RWPE2 (cell line): ENCODE measurements around the gene PPP2R3C.

Source experiments
- ATAC-seq: fragments of 200-7000 bp; cut with Tn5 transposase; 3 replicates; pipeline ENCODE4 v1.9.1; 2021; ENCODE audit warnings: low read depth
- DNase-seq: peaks from one replicate; pipeline ENCODE4 v3.0.0-alpha.2; 2020; ENCODE audit warnings: low spot score
- H3K27ac ChIP-seq: fragments of 450-650 bp; 2 replicates; pipeline ENCODE4 v1.5.1; 2017; ENCODE audit warnings: mild to moderate bottlenecking; ENCODE audit not compliant: poor library complexity, severe bottlenecking
- H3K27me3 ChIP-seq: fragments of 250-450 bp; sonication (Bioruptor Pico); 2 replicates; pipeline ENCODE4 v1.5.1; 2021; ENCODE audit warnings: mild to moderate bottlenecking, moderate library complexity; ENCODE audit not compliant: insufficient read depth, poor library complexity, severe bottlenecking
- H3K36me3 ChIP-seq: fragments of 250-450 bp; sonication (Bioruptor Pico); 2 replicates; pipeline ENCODE4 v1.5.1; 2020; ENCODE audit warnings: low read depth, mild to moderate bottlenecking, moderate library complexity
- H3K4me1 ChIP-seq: fragments of 250-450 bp; sonication (Bioruptor Pico); 2 replicates; pipeline ENCODE4 v1.5.1; 2021; ENCODE audit warnings: mild to moderate bottlenecking, moderate library complexity; ENCODE audit not compliant: insufficient read depth, poor library complexity, severe bottlenecking
- H3K4me3 ChIP-seq: fragments of 250-450 bp; sonication (Bioruptor Pico); 2 replicates; pipeline ENCODE4 v1.5.1; 2021; ENCODE audit warnings: mild to moderate bottlenecking, moderate library complexity; ENCODE audit not compliant: severe bottlenecking
- H3K9me3 ChIP-seq: fragments of 250-450 bp; sonication (Bioruptor Pico); 2 replicates; pipeline ENCODE4 v1.5.1; 2021; ENCODE audit warnings: mild to moderate bottlenecking, moderate library complexity; ENCODE audit not compliant: severe bottlenecking
- CTCF ChIP-seq: fragments of 450-650 bp; IDR thresholded peaks from one replicate; pipeline ENCODE4 v1.5.1; 2017; ENCODE audit warnings: mild to moderate bottlenecking, moderate library complexity; ENCODE audit not compliant: poor library complexity, severe bottlenecking

The PPP2R3C gene

GRCh38 chr14:35117112-35117511, 4.7 kb downstream of the PPP2R3C start:
- DNase-seq (no peak), ATAC-seq (no peak)
- no peak for TF ChIP-seq CTCF
- Histone ChIP-seq H3K36me3 (peaks cover 7% of the 10 kb centered on the region), H3K9me3 (no peaks in the 10 kb centered on the region), H3K27me3 (no peaks in the 10 kb centered on the region), H3K27ac (no peak overlapping the region), H3K4me1 (peaks cover 4% of the 10 kb centered on the region), H3K4me3 (no peak overlapping the region)

- H3K4me1 ChIP-seq: peaks cover 4% of the 10 kb centered on the region
- H3K9me3 ChIP-seq: no peaks in the 10 kb centered on the region
- ATAC-seq (no peak), DNase-seq (no peak)
- no peak overlapping the region for H3K4me3 ChIP-seq
- no peak overlapping the region for H3K27ac ChIP-seq
- peaks cover 15% of the 10 kb centered on the region for H3K36me3 ChIP-seq
- H3K27me3 ChIP-seq: no peaks in the 10 kb centered on the region
- no peak for TF ChIP-seq CTCF
Observed at GRCh38 chr14:35116242-35116641, 5.5 kb downstream of the PPP2R3C start.

GRCh38 chr14:35114036-35114435, 7.8 kb downstream of the PPP2R3C start:
- no peaks in the 10 kb centered on the region for H3K27me3 ChIP-seq
- TF ChIP-seq CTCF: no peak
- no peaks in the 10 kb centered on the region for H3K9me3 ChIP-seq
- H3K27ac ChIP-seq: no peak overlapping the region
- H3K4me1 ChIP-seq: peaks cover 4% of the 10 kb centered on the region
- DNase-seq (no peak), ATAC-seq (no peak)
- H3K4me3 ChIP-seq: no peak overlapping the region
- H3K36me3 ChIP-seq: peaks cover 31% of the 10 kb centered on the region

- Histone ChIP-seq H3K9me3 (no peaks in the 10 kb centered on the region), H3K36me3 (peaks cover 32% of the 10 kb centered on the region), H3K27ac (no peak overlapping the region), H3K27me3 (no peaks in the 10 kb centered on the region), H3K4me3 (no peak overlapping the region), H3K4me1 (peaks cover 4% of the 10 kb centered on the region)
- ATAC-seq (no peak), DNase-seq (no peak)
- TF ChIP-seq CTCF: no peak
Observed at GRCh38 chr14:35113308-35113950, 8.4 kb downstream of the PPP2R3C start.

- DNase-seq: no peak
- H3K27ac ChIP-seq: no peak overlapping the region
- peaks cover 39% of the 10 kb centered on the region for H3K36me3 ChIP-seq
- H3K27me3 ChIP-seq: peaks cover 3% of the 10 kb centered on the region
- no peak for TF ChIP-seq CTCF
- H3K9me3 ChIP-seq: no peaks in the 10 kb centered on the region
- no peak for ATAC-seq
- H3K4me1 ChIP-seq: peaks cover 4% of the 10 kb centered on the region
- no peak overlapping the region for H3K4me3 ChIP-seq
Observed at GRCh38 chr14:35112641-35113040, 9.1 kb downstream of the PPP2R3C start.
